HG02623 (cell line): ENCODE data around the gene POPDC2.

Source experiments
- ATAC-seq: cut with Tn5 transposase; IDR thresholded peaks from one replicate; pipeline ENCODE4 v1.9.1; 2021; ENCODE audit warnings: moderate library complexity; ENCODE audit not compliant: unreplicated experiment

The POPDC2 gene

GRCh38 chr3:119642746-119643473 lies 17.5 kb downstream of the POPDC2 start:
- no peak for ATAC-seq

GRCh38 chr3:119641416-119641815 lies 19.0 kb downstream of the POPDC2 start:
- no peak for ATAC-seq

GRCh38 chr3:119639494-119640350 lies 20.7 kb downstream of the POPDC2 start:
- no peak for ATAC-seq

GRCh38 chr3:119637679-119638477 lies 22.5 kb downstream of the POPDC2 start:
- ATAC-seq, result peak; percentile 34

GRCh38 chr3:119636891-119637611 lies 23.3 kb downstream of the POPDC2 start:
- no peak for ATAC-seq

- no peak for ATAC-seq
Measured at GRCh38 chr3:119636249-119636648, 24.1 kb downstream of the POPDC2 start.

GRCh38 chr3:119635719-119636118 lies 24.7 kb downstream of the POPDC2 start:
- ATAC-seq, result no peak

GRCh38 chr3:119632829-119633228 lies 27.6 kb downstream of the POPDC2 start:
- no peak for ATAC-seq

- ATAC-seq, result no peak
Measured at GRCh38 chr3:119632216-119632615, 28.2 kb downstream of the POPDC2 start.

GRCh38 chr3:119631516-119631915 lies 28.9 kb downstream of the POPDC2 start:
- ATAC-seq, result no peak

GRCh38 chr3:119630880-119631329 lies 29.5 kb downstream of the POPDC2 start:
- no peak for ATAC-seq

- ATAC-seq, result no peak
Measured at GRCh38 chr3:119630128-119630879, 30.1 kb downstream of the POPDC2 start.

- peak; percentile 27 for ATAC-seq
Measured at GRCh38 chr3:119628816-119629445, 31.5 kb downstream of the POPDC2 start.

GRCh38 chr3:119628390-119628789 lies 32.0 kb downstream of the POPDC2 start:
- peak; percentile 72 for ATAC-seq

GRCh38 chr3:119627461-119627860 lies 32.9 kb downstream of the POPDC2 start:
- no peak for ATAC-seq

GRCh38 chr3:119626196-119626595 lies 34.2 kb downstream of the POPDC2 start:
- no peak for ATAC-seq

GRCh38 chr3:119625451-119626153 lies 34.8 kb downstream of the POPDC2 start:
- ATAC-seq, result no peak

- no peak for ATAC-seq
Measured at GRCh38 chr3:119624002-119624720, 36.2 kb downstream of the POPDC2 start.
